ENCODE measurements around the gene INSR.

The INSR gene

GRCh38 chr19:7132054-7132453 lies 162.2 kb downstream of the INSR start:
- DNase-seq = no peak

GRCh38 chr19:7130043-7130442 lies 164.2 kb downstream of the INSR start:
- no peak for DNase-seq

GRCh38 chr19:7126132-7126531 lies 168.1 kb downstream of the INSR start:
- no peak for DNase-seq

- DNase-seq = no peak
Observed at GRCh38 chr19:7125221-7125620, 169.0 kb downstream of the INSR start.

GRCh38 chr19:7124782-7125181 lies 169.4 kb downstream of the INSR start:
- no peak for DNase-seq

GRCh38 chr19:7122701-7123100 lies 171.5 kb downstream of the INSR start:
- no peak for DNase-seq

GRCh38 chr19:7120499-7120898 lies 173.7 kb downstream of the INSR start:
- no peak for DNase-seq

- DNase-seq = no peak
Observed at GRCh38 chr19:7119582-7119981, 174.6 kb downstream of the INSR start.

- no peak for DNase-seq
Observed at GRCh38 chr19:7117248-7117647, 177.0 kb downstream of the INSR start.

GRCh38 chr19:7115721-7116120 lies 178.5 kb downstream of the INSR start:
- no peak for DNase-seq

- DNase-seq = no peak
Observed at GRCh38 chr19:7113233-7113632, 181.0 kb downstream of the INSR start.

GRCh38 chr19:7112675-7113074 lies 181.5 kb downstream of the INSR start:
- DNase-seq = no peak

GRCh38 chr19:7109678-7110289 lies 184.4 kb downstream of the INSR start:
- DNase-seq = no peak

- no peak for DNase-seq
Observed at GRCh38 chr19:7106711-7107657, 187.2 kb downstream of the INSR start.

- DNase-seq = no peak
Observed at GRCh38 chr19:7104747-7105447, 189.3 kb downstream of the INSR start.

GRCh38 chr19:7101498-7102253 lies 192.5 kb downstream of the INSR start:
- no peak for DNase-seq

GRCh38 chr19:7099597-7099921 lies 194.7 kb downstream of the INSR start:
- no peak for DNase-seq

GRCh38 chr19:7098701-7099596 lies 195.3 kb downstream of the INSR start:
- peak; percentile 93 for DNase-seq

GRCh38 chr19:7098096-7098495 lies 196.1 kb downstream of the INSR start:
- DNase-seq = no peak

- DNase-seq = no peak
Observed at GRCh38 chr19:7088999-7089398, 205.2 kb downstream of the INSR start.

- DNase-seq = no peak
Observed at GRCh38 chr19:7083076-7083956, 210.9 kb downstream of the INSR start.

Data from NCI-H510A (cell line).